H1 (cell line): ENCODE data around the gene ATP6V1G1. TPM values are rescaled to one million over a fixed set of nuclear protein-coding genes. Genes with fewer than 3 reads are reported as not detected.

Experiments used
- GABPA ChIP-seq: IDR thresholded peaks from 2 replicates; pipeline ENCODE4 v1.6.1; 2011; ENCODE audit warnings: mild to moderate bottlenecking, low read length, moderate library complexity, borderline replicate concordance; ENCODE audit not compliant: insufficient read depth
- HDAC2 ChIP-seq, 2 experiments: fragments of 300-600 bp in 1 of 2; sonication (generic) in 1 of 2; IDR thresholded peaks; 2 replicates each; pipeline ENCODE4 v1.6.1; 2011 to 2012; ENCODE audit warnings: low read depth in 2 of 2, low read length in 2 of 2, mild to moderate bottlenecking in 2 of 2, moderate library complexity in 2 of 2, borderline replicate concordance in 1 of 2, inconsistent platforms in 1 of 2
- KDM4A ChIP-seq: IDR thresholded peaks from one replicate; pipeline ENCODE4 v1.7.1; 2012; ENCODE audit warnings: low read depth, mild to moderate bottlenecking, moderate library complexity, low read length, inconsistent platforms; ENCODE audit not compliant: severe bottlenecking
- SIRT6 ChIP-seq: IDR thresholded peaks from one replicate; pipeline ENCODE4 v1.7.1; 2012; ENCODE audit warnings: low read length, inconsistent platforms
- SP2 ChIP-seq: IDR thresholded peaks from 2 replicates; pipeline ENCODE4 v1.6.1; 2012; ENCODE audit warnings: mild to moderate bottlenecking, low read length, inconsistent platforms
- SRF ChIP-seq: IDR thresholded peaks from 2 replicates; pipeline ENCODE4 v1.6.1; 2011; ENCODE audit warnings: mild to moderate bottlenecking, low read depth, low read length, moderate library complexity
- TAF7 ChIP-seq: optimal IDR thresholded peaks from 2 replicates; pipeline ENCODE3; 2011; ENCODE audit warnings: low read depth, mild to moderate bottlenecking, inconsistent platforms, low read length, moderate library complexity, borderline replicate concordance
- polyA plus RNA-seq, 7 experiments: library from polyadenylated mRNA; depleted of rRNA in 3 of 7; stranded (reverse) in 5 of 7; unstranded in 2 of 7; fragments of >200 nt in 5 of 7; fragments of 200-250 nt in 2 of 7; gene quantifications; 1 replicate in 5 of 7; 2 replicates in 1 of 7; 4 replicates in 1 of 7; pipeline versions ENCODE4 v1.2.1 to v1.2.3, GENCODE V29; 2011 to 2013; ENCODE audit warnings: missing spikeins in 2 of 7, mixed read lengths in 2 of 7
- total RNA-seq: library from RNA; stranded (reverse); fragmentation: NEBNext Ultra II Directional; extraction: Animal tissue kit (Norgen Biotek cat#: 25700); gene quantifications from 2 replicates; pipeline ENCODE4 v1.2.1, GENCODE V29; 2021
- TF ChIP-seq, protein P1 (sequence below): IDR thresholded peaks from 2 replicates; pipeline ENCODE4 v1.6.1; 2012; ENCODE audit warnings: inconsistent platforms
- TF ChIP-seq, protein P2 (sequence below): IDR thresholded peaks from 2 replicates; pipeline ENCODE4 v1.6.1; 2012; ENCODE audit warnings: inconsistent platforms

ATP6V1G1 gene
- total and polyA plus RNA-seq, 2 of the 8 experiments (the other 6 are each of a cell fraction or from before 2014, with no cell fraction given) = 112 to 124 TPM

DNA sequence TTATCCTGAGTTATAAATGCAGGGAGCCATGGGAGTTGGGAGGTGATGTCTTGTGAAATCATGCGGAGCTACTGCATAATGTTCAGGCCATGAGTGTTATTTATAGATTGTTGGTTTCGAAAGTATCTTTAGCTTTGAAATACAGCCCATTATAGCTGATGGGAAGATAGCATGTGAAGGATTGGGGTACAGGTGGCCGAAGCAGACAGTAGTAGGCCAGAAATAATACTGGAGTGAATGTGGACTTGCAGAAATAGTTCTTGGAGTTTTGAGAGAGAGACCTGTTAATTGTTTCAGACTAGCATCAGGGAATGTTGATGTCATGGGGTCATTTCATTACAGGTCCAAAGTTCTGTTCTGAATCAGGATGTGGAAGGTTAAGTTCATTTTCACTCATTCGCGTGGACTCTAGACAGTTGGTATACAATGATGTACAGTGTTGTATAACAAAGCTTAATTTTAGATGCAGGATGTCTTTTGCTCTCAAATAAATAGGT is 3.8 kb downstream of the ATP6V1G1 start (continued):
- no peak for TF ChIP-seq SP2
- no peak for TF ChIP-seq HDAC2 (IDR thresholded peaks at IDR 0.05; ENCODE audit: borderline replicate concordance in 1 of 2, low read depth in 2 of 2, low read length in 2 of 2)
- TF ChIP-seq GABPA = no peak
- TF ChIP-seq, protein P1, sequence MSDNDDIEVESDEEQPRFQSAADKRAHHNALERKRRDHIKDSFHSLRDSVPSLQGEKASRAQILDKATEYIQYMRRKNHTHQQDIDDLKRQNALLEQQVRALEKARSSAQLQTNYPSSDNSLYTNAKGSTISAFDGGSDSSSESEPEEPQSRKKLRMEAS = no peak
- no peak for TF ChIP-seq TAF7
- no peak for TF ChIP-seq SIRT6
- TF ChIP-seq, protein P2, sequence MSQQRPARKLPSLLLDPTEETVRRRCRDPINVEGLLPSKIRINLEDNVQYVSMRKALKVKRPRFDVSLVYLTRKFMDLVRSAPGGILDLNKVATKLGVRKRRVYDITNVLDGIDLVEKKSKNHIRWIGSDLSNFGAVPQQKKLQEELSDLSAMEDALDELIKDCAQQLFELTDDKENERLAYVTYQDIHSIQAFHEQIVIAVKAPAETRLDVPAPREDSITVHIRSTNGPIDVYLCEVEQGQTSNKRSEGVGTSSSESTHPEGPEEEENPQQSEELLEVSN = no peak
- no peak for TF ChIP-seq KDM4A
- TF ChIP-seq SRF = no peak
- TF ChIP-seq, all 59 proteins: peak for 0
